IMR-90 (cell line): ENCODE data around the gene ZBED1. TPM values are rescaled to one million over a fixed set of nuclear protein-coding genes. Genes with fewer than 3 reads are reported as not detected.

ENCODE experiments used
- ATAC-seq: fragments of 200-7000 bp; cut with Tn5 transposase; 2 replicates; pipeline ENCODE4 v1.9.1; 2020; ENCODE audit warnings: low read depth, mild to moderate bottlenecking, moderate library complexity
- BruUV-seq: library from RNA; stranded (reverse); fragments of 400-500 nt; replicated peaks from 2 replicates; lab custom pipeline; 2021; lab: Mats Ljungman, UMichigan
- CTCF ChIA-PET: fragments of 300-600 bp; formaldehyde crosslinking; extraction: SDS; loops from one replicate; lab custom pipeline; 2021; ENCODE audit warnings: antibody characterized with exemption; lab: Yijun Ruan, JAX
- POLR2A ChIA-PET: fragments of 300-600 bp; sonication (Branson Sonifier 250); formaldehyde crosslinking; loops from one replicate; lab custom pipeline; 2022; ENCODE audit warnings: antibody characterized with exemption; ENCODE audit not compliant: unreplicated experiment; lab: Charles Lee
- DNase-seq: peaks from one replicate; pipeline ENCODE4 v3.0.0; 2013
- H2AFZ ChIP-seq: replicated peaks from 2 replicates; pipeline ENCODE3; 2013; ENCODE audit warnings: low read length, mild to moderate bottlenecking; ENCODE audit not compliant: poor library complexity
- H2AK5ac ChIP-seq: 2 replicates; pipeline ENCODE4 v1.6.1; 2013; ENCODE audit warnings: low read depth, low read length, inconsistent platforms
- H2AK9ac ChIP-seq: replicated peaks from 2 replicates; pipeline ENCODE3; 2013; ENCODE audit warnings: mild to moderate bottlenecking, low read depth, low read length, moderate library complexity; ENCODE audit not compliant: poor library complexity
- H2BK120ac ChIP-seq: 2 replicates; pipeline ENCODE4 v1.6.1; 2013; ENCODE audit warnings: low read depth, low read length, inconsistent platforms
- H2BK15ac ChIP-seq: 3 replicates; pipeline ENCODE4 v1.6.1; 2013; ENCODE audit warnings: low read depth, low read length, inconsistent platforms
- H2BK20ac ChIP-seq: 2 replicates; pipeline ENCODE4 v1.6.1; 2013; ENCODE audit warnings: low read depth, mild to moderate bottlenecking, inconsistent platforms, low read length, moderate library complexity
- H2BK5ac ChIP-seq: 2 replicates; pipeline ENCODE4 v1.6.1; 2013; ENCODE audit warnings: mild to moderate bottlenecking, low read depth, low read length, inconsistent platforms; ENCODE audit not compliant: poor library complexity, severe bottlenecking
- H3K14ac ChIP-seq: replicated peaks from 2 replicates; pipeline ENCODE4 v1.6.1; 2013; ENCODE audit warnings: low read depth, low read length, inconsistent platforms
- H3K18ac ChIP-seq: 2 replicates; pipeline ENCODE4 v1.6.1; 2013; ENCODE audit warnings: low read depth, low read length, control low read depth
- H3K23ac ChIP-seq: 2 replicates; pipeline ENCODE4 v1.6.1; 2013; ENCODE audit warnings: low read depth, low read length, inconsistent platforms
- H3K27ac ChIP-seq: 2 replicates; pipeline ENCODE4 v1.5.1; 2013; ENCODE audit warnings: mild to moderate bottlenecking, control low read depth, low read length; ENCODE audit not compliant: insufficient read depth
- H3K27me3 ChIP-seq: 2 replicates; pipeline ENCODE4 v1.6.1; 2013; ENCODE audit warnings: low read length; ENCODE audit not compliant: control insufficient read depth, insufficient read depth
- H3K36me3 ChIP-seq: 2 replicates; pipeline ENCODE4 v1.6.1; 2013; ENCODE audit warnings: low read length, mixed read lengths; ENCODE audit not compliant: control insufficient read depth, insufficient read depth
- H3K4ac ChIP-seq: 2 replicates; pipeline ENCODE4 v1.6.1; 2013; ENCODE audit warnings: low read depth, low read length, inconsistent platforms
- H3K4me1 ChIP-seq: 2 replicates; pipeline ENCODE4 v1.6.1; 2013; ENCODE audit warnings: low read length, mixed read lengths; ENCODE audit not compliant: control insufficient read depth, insufficient read depth
- H3K4me2 ChIP-seq: 2 replicates; pipeline ENCODE4 v1.6.1; 2013; ENCODE audit warnings: low read depth, mild to moderate bottlenecking, control low read depth, low read length, moderate library complexity
- H3K4me3 ChIP-seq: 2 replicates; pipeline ENCODE4 v1.5.1; 2013; ENCODE audit warnings: low read depth, mild to moderate bottlenecking, control low read depth, low read length, moderate library complexity; ENCODE audit not compliant: insufficient read depth
- H3K56ac ChIP-seq: 2 replicates; pipeline ENCODE4 v1.6.1; 2013; ENCODE audit warnings: low read length, inconsistent platforms; ENCODE audit not compliant: insufficient read depth; ENCODE audit errors: extremely low read depth
- H3K79me1 ChIP-seq, 2 experiments: 2 replicates each; pipeline ENCODE4 v1.6.1; 2013; ENCODE audit warnings: low read length in 2 of 2, inconsistent platforms in 1 of 2, low read depth in 1 of 2
- H3K9ac ChIP-seq: 2 replicates; pipeline ENCODE4 v1.6.1; 2013; ENCODE audit warnings: low read depth, low read length, control low read depth
- H3K9me1 ChIP-seq: 2 replicates; pipeline ENCODE4 v1.6.1; 2013; ENCODE audit warnings: low read length, inconsistent platforms; ENCODE audit not compliant: insufficient read depth
- H3K9me3 ChIP-seq: 2 replicates; pipeline ENCODE4 v1.6.1; 2013; ENCODE audit warnings: low read length; ENCODE audit not compliant: control insufficient read depth, insufficient read depth
- H4K20me1 ChIP-seq: 2 replicates; pipeline ENCODE4 v1.6.1; 2013; ENCODE audit warnings: low read length, inconsistent platforms; ENCODE audit not compliant: insufficient read depth
- H4K5ac ChIP-seq: 2 replicates; pipeline ENCODE4 v1.6.1; 2013; ENCODE audit warnings: mild to moderate bottlenecking, low read depth, low read length, control low read depth
- H4K8ac ChIP-seq, 2 experiments: 2 replicates each; pipeline ENCODE4 v1.6.1; 2013; ENCODE audit warnings: low read depth in 2 of 2, low read length in 2 of 2, control low read depth in 1 of 2, inconsistent platforms in 1 of 2
- H4K91ac ChIP-seq: 2 replicates; pipeline ENCODE4 v1.6.1; 2013; ENCODE audit warnings: low read depth, low read length, inconsistent platforms; ENCODE audit not compliant: insufficient read depth
- BHLHE40 ChIP-seq: fragments of 150-350 bp; IDR thresholded peaks from 2 replicates; pipeline ENCODE4 v1.6.1; 2016; ENCODE audit warnings: mild to moderate bottlenecking, low read depth, low read length
- CEBPB ChIP-seq: IDR thresholded peaks from 2 replicates; pipeline ENCODE4 v1.6.1; 2012; ENCODE audit warnings: low read depth, low read length, improper control_type of control experiment
- CHD1 ChIP-seq: IDR thresholded peaks from 2 replicates; pipeline ENCODE4 v1.6.1; 2012; ENCODE audit warnings: low read depth, low read length, improper control_type of control experiment
- ELK1 ChIP-seq: fragments of 150-350 bp; IDR thresholded peaks from 2 replicates; pipeline ENCODE4 v1.6.1; 2016; ENCODE audit warnings: low read depth, mild to moderate bottlenecking, low read length, moderate library complexity, borderline replicate concordance
- MAFK ChIP-seq: IDR thresholded peaks from 2 replicates; pipeline ENCODE4 v1.6.1; 2012; ENCODE audit warnings: low read depth, low read length, improper control_type of control experiment
- MAZ ChIP-seq: IDR thresholded peaks from 2 replicates; pipeline ENCODE4 v1.6.1; 2012; ENCODE audit warnings: low read depth, mild to moderate bottlenecking, low read length, improper control_type of control experiment, moderate library complexity, borderline replicate concordance
- MXI1 ChIP-seq: IDR thresholded peaks from 2 replicates; pipeline ENCODE4 v1.6.1; 2012; ENCODE audit warnings: low read depth, mild to moderate bottlenecking, low read length, moderate library complexity, borderline replicate concordance
- POLR2A ChIP-seq: IDR thresholded peaks from 2 replicates; pipeline ENCODE4 v1.6.1; 2012; ENCODE audit warnings: mild to moderate bottlenecking, low read depth, low read length
- RAD21 ChIP-seq: IDR thresholded peaks from 2 replicates; pipeline ENCODE4 v1.6.1; 2012; ENCODE audit warnings: low read length, improper control_type of control experiment
- RCOR1 ChIP-seq: IDR thresholded peaks from 2 replicates; pipeline ENCODE4 v1.6.1; 2012; ENCODE audit warnings: mild to moderate bottlenecking, low read length, improper control_type of control experiment; ENCODE audit not compliant: insufficient replicate concordance
- RFX5 ChIP-seq: IDR thresholded peaks from 2 replicates; pipeline ENCODE4 v1.8.0; 2012; ENCODE audit warnings: low read depth, mild to moderate bottlenecking, low read length, moderate library complexity
- SMC3 ChIP-seq: fragments of 150-350 bp; IDR thresholded peaks from 2 replicates; pipeline ENCODE4 v1.6.1; 2016; ENCODE audit warnings: low read depth, mild to moderate bottlenecking, antibody characterized with exemption, low read length, moderate library complexity
- USF2 ChIP-seq: fragments of 150-350 bp; IDR thresholded peaks from 2 replicates; pipeline ENCODE4 v1.6.1; 2017; ENCODE audit warnings: mild to moderate bottlenecking, antibody characterized with exemption, low read length, low read depth
- WGBS, 2 experiments: methylation state at CpG; one replicate each; pipeline versions ENCODE4 v1.1.5 to v1.1.7; 2013; ENCODE audit warnings: missing lambda C conversion rate in 2 of 2; ENCODE audit not compliant: insufficient read length in 1 of 2; ENCODE audit errors: extremely low coverage in 2 of 2; 5-methylcytosine and 5-hydroxymethylcytosine counted together
- dilution Hi-C: fragments of 300-500 bp; cut with HindIII; formaldehyde crosslinking; loops from one replicate; pipeline ENCODE4 v1.14.3; 2018; ENCODE audit warnings: low sequenced_read_pairs; ENCODE audit not compliant: unreplicated experiment
- in situ Hi-C: fragments of 300-500 bp; cut with MboI; formaldehyde crosslinking; loops from 3 replicates; pipeline ENCODE4 v1.14.3; 2019; ENCODE audit warnings: low sequenced_read_pairs, inconsistent platforms, mixed read lengths
- intact Hi-C: fragments of 100-400 bp; cut with micrococcal nuclease; formaldehyde crosslinking; loops from 2 replicates; pipeline ENCODE4 v1.10.0; 2022
- polyA plus RNA-seq, 3 experiments: library from polyadenylated mRNA; depleted of rRNA; stranded (reverse); fragments of >200 nt; gene quantifications; 2 replicates each; pipeline ENCODE4 v1.2.3, GENCODE V29; 2012; ENCODE audit warnings: low replicate concordance in 1 of 3
- total RNA-seq: library from RNA; depleted of rRNA; stranded (reverse); fragments of >200 nt; gene quantifications from 2 replicates; pipeline ENCODE4 v1.2.3, GENCODE V29; 2012
- TF ChIP-seq, protein P1 (sequence below): conservative IDR thresholded peaks from 2 replicates; pipeline ENCODE4 v1.5.1; 2012; ENCODE audit warnings: mild to moderate bottlenecking, low read depth, low read length, improper control_type of control experiment

The ZBED1 gene
- total and polyA plus RNA-seq, 2 of the 4 experiments (the other 2 are of a cell fraction): 13.1 to 21.5 TPM

GRCh38 chrX:2514131-2514530 is 13.4 kb upstream of the ZBED1 start:
- Histone ChIP-seq H2AFZ (no peak overlapping the region), H2AK9ac (no peak overlapping the region), H3K23ac (no peak overlapping the region), H3K27ac (no peak overlapping the region), H2BK15ac (no peak overlapping the region), H3K18ac (no peak overlapping the region), H3K79me1 (no peaks in the 10 kb centered on the region), H3K56ac (no peak overlapping the region), H3K9me3 (no peaks in the 10 kb centered on the region), H3K4ac (no peak overlapping the region), H4K20me1 (no peaks in the 10 kb centered on the region), H3K4me2 (no peak overlapping the region), H3K9me1 (no peaks in the 10 kb centered on the region), H3K27me3 (peaks cover 7% of the 10 kb centered on the region), H2BK5ac (no peak overlapping the region), H2AK5ac (no peak overlapping the region), H3K36me3 (no peaks in the 10 kb centered on the region), H3K4me1 (no peaks in the 10 kb centered on the region), H4K8ac (no peak overlapping the region), H2BK20ac (no peak overlapping the region), H3K4me3 (no peak overlapping the region), H4K91ac (no peak overlapping the region), H3K14ac (no peak overlapping the region), H4K5ac (no peak overlapping the region), H2BK120ac (no peak overlapping the region), H3K9ac (no peak overlapping the region)
- BruUV-seq: no TSS peak
- TF ChIP-seq, protein P1, sequence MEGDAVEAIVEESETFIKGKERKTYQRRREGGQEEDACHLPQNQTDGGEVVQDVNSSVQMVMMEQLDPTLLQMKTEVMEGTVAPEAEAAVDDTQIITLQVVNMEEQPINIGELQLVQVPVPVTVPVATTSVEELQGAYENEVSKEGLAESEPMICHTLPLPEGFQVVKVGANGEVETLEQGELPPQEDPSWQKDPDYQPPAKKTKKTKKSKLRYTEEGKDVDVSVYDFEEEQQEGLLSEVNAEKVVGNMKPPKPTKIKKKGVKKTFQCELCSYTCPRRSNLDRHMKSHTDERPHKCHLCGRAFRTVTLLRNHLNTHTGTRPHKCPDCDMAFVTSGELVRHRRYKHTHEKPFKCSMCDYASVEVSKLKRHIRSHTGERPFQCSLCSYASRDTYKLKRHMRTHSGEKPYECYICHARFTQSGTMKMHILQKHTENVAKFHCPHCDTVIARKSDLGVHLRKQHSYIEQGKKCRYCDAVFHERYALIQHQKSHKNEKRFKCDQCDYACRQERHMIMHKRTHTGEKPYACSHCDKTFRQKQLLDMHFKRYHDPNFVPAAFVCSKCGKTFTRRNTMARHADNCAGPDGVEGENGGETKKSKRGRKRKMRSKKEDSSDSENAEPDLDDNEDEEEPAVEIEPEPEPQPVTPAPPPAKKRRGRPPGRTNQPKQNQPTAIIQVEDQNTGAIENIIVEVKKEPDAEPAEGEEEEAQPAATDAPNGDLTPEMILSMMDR: no peak
- TF ChIP-seq CHD1 (no peak), MAZ (no peak), RCOR1 (no peak), SMC3 (no peak), POLR2A (no peak), MXI1 (no peak), MAFK (no peak), RAD21 (no peak), CEBPB (no peak), ELK1 (no peak), USF2 (no peak), RFX5 (no peak), BHLHE40 (no peak)
- DNase-seq: no peak
- in situ Hi-C loops: no loop called here
- no peak for ATAC-seq
- no CpG with 5 or more reads among the region's 5 CpGs for WGBS, 2 experiments
- ChIA-PET CTCF (no interaction called here), POLR2A (no interaction called here)
- intact Hi-C loops: no loop called here
- dilution Hi-C loops: no loop called here
